Measurements from ENCODE around the gene ENOSF1.
A peak's percentile ranks its signal among the peaks of the same experiment; 100 is the strongest.

The ENOSF1 gene

GRCh38 chr18:670522-670921 is 41.9 kb downstream of the ENOSF1 start:
- Mint-ChIP-seq H3K27ac (peak overlapping the region; percentile 74), H3K9me3 (peaks cover 4% of the 10 kb centered on the region), H3K4me1 (peaks cover 11% of the 10 kb centered on the region), H3K4me3 (no peak overlapping the region), H3K36me3 (peaks cover 97% of the 10 kb centered on the region)
- ATAC-seq (no peak), DNase-seq (ENCODE audit: low spot score in 2 of 2) (no peak)

GRCh38 chr18:669077-669476 is 43.4 kb downstream of the ENOSF1 start:
- Mint-ChIP-seq H3K4me1 (peaks cover 11% of the 10 kb centered on the region), H3K4me3 (no peak overlapping the region), H3K36me3 (peaks cover 85% of the 10 kb centered on the region), H3K27ac (peak overlapping the region; percentile 35), H3K9me3 (peaks cover 4% of the 10 kb centered on the region)
- no peak for DNase-seq (ENCODE audit: low spot score in 2 of 2)
- ATAC-seq, result no peak

- Mint-ChIP-seq H3K9me3 (peaks cover 4% of the 10 kb centered on the region), H3K4me1 (peaks cover 11% of the 10 kb centered on the region), H3K27ac (peak overlapping the region; percentile 35), H3K4me3 (no peak overlapping the region), H3K36me3 (peaks cover 80% of the 10 kb centered on the region)
- DNase-seq (ENCODE audit: low spot score in 2 of 2) (no peak), ATAC-seq (no peak)
These were observed 44.2 kb downstream of the ENOSF1 start for GRCh38 chr18:668260-668659.

GRCh38 chr18:666628-667027 is 45.8 kb downstream of the ENOSF1 start:
- Mint-ChIP-seq H3K4me1 (peaks cover 11% of the 10 kb centered on the region), H3K4me3 (no peak overlapping the region), H3K27ac (peak overlapping the region; percentile 78), H3K36me3 (peaks cover 77% of the 10 kb centered on the region), H3K9me3 (peaks cover 4% of the 10 kb centered on the region)
- no peak for DNase-seq (ENCODE audit: low spot score in 2 of 2)
- ATAC-seq, result no peak

GRCh38 chr18:666177-666576 is 46.3 kb downstream of the ENOSF1 start:
- H3K27ac Mint-ChIP-seq, result peak overlapping the region; percentile 78
- DNase-seq (ENCODE audit: low spot score in 2 of 2), result peak in 1 of 2 donors; percentile 45
- H3K36me3 Mint-ChIP-seq, result peaks cover 77% of the 10 kb centered on the region
- peaks cover 11% of the 10 kb centered on the region for H3K4me1 Mint-ChIP-seq
- no peak overlapping the region for H3K4me3 Mint-ChIP-seq
- peaks cover 7% of the 10 kb centered on the region for H3K9me3 Mint-ChIP-seq
- ATAC-seq, result no peak

GRCh38 chr18:662197-662596 is 50.2 kb downstream of the ENOSF1 start:
- Mint-ChIP-seq H3K4me3 (no peak overlapping the region), H3K4me1 (peaks cover 26% of the 10 kb centered on the region), H3K27ac (no peak overlapping the region), H3K9me3 (peaks cover 7% of the 10 kb centered on the region), H3K36me3 (peaks cover 70% of the 10 kb centered on the region)
- DNase-seq (ENCODE audit: low spot score in 2 of 2) (no peak), ATAC-seq (no peak)

GRCh38 chr18:659597-659996 is 52.8 kb downstream of the ENOSF1 start:
- no peak for DNase-seq (ENCODE audit: low spot score in 2 of 2)
- peaks cover 26% of the 10 kb centered on the region for H3K4me1 Mint-ChIP-seq
- H3K4me3 Mint-ChIP-seq, result peak overlapping the region; percentile 79
- no peak for ATAC-seq
- peaks cover 53% of the 10 kb centered on the region for H3K36me3 Mint-ChIP-seq
- peaks cover 4% of the 10 kb centered on the region for H3K9me3 Mint-ChIP-seq
- peak overlapping the region; percentile 90 for H3K27ac Mint-ChIP-seq

GRCh38 chr18:658947-659533 is 53.4 kb downstream of the ENOSF1 start:
- Mint-ChIP-seq H3K27ac (peak overlapping the region; percentile 90), H3K36me3 (peaks cover 53% of the 10 kb centered on the region)

GRCh38 chr18:658001-658946 is 54.2 kb downstream of the ENOSF1 start:
- Mint-ChIP-seq H3K4me3 (peak overlapping the region; percentile 79), H3K27ac (peak overlapping the region; percentile 90), H3K4me1 (peaks cover 26% of the 10 kb centered on the region), H3K36me3 (peaks cover 49% of the 10 kb centered on the region), H3K9me3 (peaks cover 4% of the 10 kb centered on the region)
- DNase-seq (ENCODE audit: low spot score in 2 of 2) (peak; percentile 33 to 87), ATAC-seq (peak; percentile 78)

More at GRCh38 chr18:658947-659533, 53.4 kb downstream of the ENOSF1 start:
- Mint-ChIP-seq H3K4me3 (peak overlapping the region; percentile 79), H3K9me3 (peaks cover 4% of the 10 kb centered on the region), H3K4me1 (peaks cover 26% of the 10 kb centered on the region)
- ATAC-seq, result no peak
- DNase-seq (ENCODE audit: low spot score in 2 of 2), result no peak

GRCh38 chr18:657311-658000 is 55.0 kb downstream of the ENOSF1 start, which contains the start of gene TYMS:
Gene TYMS (plus strand): TSS chr18:657653. CDS start chr18:657743, 90 bp downstream.
- H3K4me1 Mint-ChIP-seq, result peaks cover 26% of the 10 kb centered on the region
- peaks cover 45% of the 10 kb centered on the region for H3K36me3 Mint-ChIP-seq
- peak within 1 kb of the TSS; percentile 79 for H3K4me3 Mint-ChIP-seq
- peaks cover 4% of the 10 kb centered on the region for H3K9me3 Mint-ChIP-seq
- ATAC-seq (peak; percentile 68), DNase-seq (ENCODE audit: low spot score in 2 of 2) (peak; percentile 46 to 79)
- peak within 1 kb of the TSS; percentile 90 for H3K27ac Mint-ChIP-seq

- Mint-ChIP-seq H3K9me3 (no peaks in the 10 kb centered on the region), H3K27ac (no peak overlapping the region), H3K4me3 (no peak overlapping the region), H3K36me3 (peaks cover 25% of the 10 kb centered on the region), H3K4me1 (peaks cover 29% of the 10 kb centered on the region)
- DNase-seq (ENCODE audit: low spot score in 2 of 2) (no peak), ATAC-seq (no peak)
These were observed 57.0 kb downstream of the ENOSF1 start for GRCh38 chr18:655445-655844.

GRCh38 chr18:654601-655000 is 57.8 kb downstream of the ENOSF1 start:
- Mint-ChIP-seq H3K9me3 (no peaks in the 10 kb centered on the region), H3K4me1 (peaks cover 25% of the 10 kb centered on the region), H3K27ac (no peak overlapping the region), H3K36me3 (peaks cover 16% of the 10 kb centered on the region), H3K4me3 (no peak overlapping the region)
- no peak for DNase-seq (ENCODE audit: low spot score in 2 of 2)
- no peak for ATAC-seq

- peaks cover 6% of the 10 kb centered on the region for H3K36me3 Mint-ChIP-seq
- H3K9me3 Mint-ChIP-seq, result no peaks in the 10 kb centered on the region
These were observed 58.9 kb downstream of the ENOSF1 start for GRCh38 chr18:653512-653911.

GRCh38 chr18:652131-652530 is 60.3 kb downstream of the ENOSF1 start:
- Mint-ChIP-seq H3K9me3 (no peaks in the 10 kb centered on the region), H3K36me3 (no peaks in the 10 kb centered on the region), H3K4me3 (no peak overlapping the region), H3K4me1 (peaks cover 14% of the 10 kb centered on the region), H3K27ac (no peak overlapping the region)
- ATAC-seq, result no peak
- no peak for DNase-seq (ENCODE audit: low spot score in 2 of 2)

More at GRCh38 chr18:653512-653911, 58.9 kb downstream of the ENOSF1 start:
- DNase-seq (ENCODE audit: low spot score in 2 of 2), result no peak
- Mint-ChIP-seq H3K27ac (no peak overlapping the region), H3K4me1 (peaks cover 14% of the 10 kb centered on the region), H3K4me3 (no peak overlapping the region)
- no peak for ATAC-seq

GRCh38 chr18:650428-650858 is 62.0 kb downstream of the ENOSF1 start:
- no peak for DNase-seq (ENCODE audit: low spot score in 2 of 2)
- Mint-ChIP-seq H3K36me3 (no peaks in the 10 kb centered on the region), H3K4me3 (no peak overlapping the region), H3K4me1 (peaks cover 7% of the 10 kb centered on the region), H3K9me3 (no peaks in the 10 kb centered on the region), H3K27ac (no peak overlapping the region)
- ATAC-seq, result peak; percentile 57
